ENCODE measurements around the gene TBC1D2.
"Not testable (repeated sequence)": the region's sequence is repeated elsewhere in the genome, so short reads cannot be mapped to it uniquely, and the experiment has no call there.

The TBC1D2 gene

GRCh38 chr9:98275159-98275558, 19.7 kb upstream of the TBC1D2 start:
- H3K4me2 ChIP-seq (ENCODE audit: low read depth, low read length, poor library complexity, severe bottlenecking), result no peak overlapping the region
- H3K27me3 ChIP-seq (ENCODE audit: low read length), result no peaks in the 10 kb centered on the region
- no peaks in the 10 kb centered on the region for H3F3A ChIP-seq (ENCODE audit: insufficient read depth)
- H3K9ac ChIP-seq (ENCODE audit: low read length), result no peak overlapping the region
- H3K79me2 ChIP-seq (ENCODE audit: insufficient read depth, low read length), result no peaks in the 10 kb centered on the region
- TF ChIP-seq CTCF (IDR thresholded peaks at IDR 0.05; ENCODE audit: insufficient read depth, low read length, poor library complexity, severe bottlenecking) (no peak), EZH2phosphoT487 (conservative IDR thresholded peaks at IDR 0.05; ENCODE audit: low read length) (no peak)
- H3K27ac ChIP-seq (ENCODE audit: low read depth, low read length), result no peak overlapping the region
- H3K9me3 ChIP-seq (ENCODE audit: insufficient read depth, low read length), result no peaks in the 10 kb centered on the region
- H3K9me2 ChIP-seq (replicated peaks; ENCODE audit: insufficient read depth, low read length), result no peaks in the 10 kb centered on the region
- H3K36me3 ChIP-seq (ENCODE audit: low read length), result no peaks in the 10 kb centered on the region
- H4K20me1 ChIP-seq (ENCODE audit: low read depth, low read length), result no peaks in the 10 kb centered on the region
- H2AFZ ChIP-seq (ENCODE audit: low read depth, low read length, severe bottlenecking), result no peak overlapping the region
- no peak overlapping the region for H3K4me3 ChIP-seq (ENCODE audit: insufficient read depth, low read length, poor library complexity, severe bottlenecking)

- H3K9ac ChIP-seq (ENCODE audit: low read length), result no peak overlapping the region
- H2AFZ ChIP-seq (ENCODE audit: low read depth, low read length, severe bottlenecking), result no peak overlapping the region
- no peak overlapping the region for H3K27ac ChIP-seq (ENCODE audit: low read depth, low read length)
- TF ChIP-seq EZH2phosphoT487 (conservative IDR thresholded peaks at IDR 0.05; ENCODE audit: low read length), result no peak
- TF ChIP-seq CTCF (IDR thresholded peaks at IDR 0.05; ENCODE audit: insufficient read depth, low read length, poor library complexity, severe bottlenecking), result no peak
- no peaks in the 10 kb centered on the region for H3K79me2 ChIP-seq (ENCODE audit: insufficient read depth, low read length)
- no peaks in the 10 kb centered on the region for H3F3A ChIP-seq (ENCODE audit: insufficient read depth)
- H3K4me3 ChIP-seq (ENCODE audit: insufficient read depth, low read length, poor library complexity, severe bottlenecking), result no peak overlapping the region
- H3K4me2 ChIP-seq (ENCODE audit: low read depth, low read length, poor library complexity, severe bottlenecking), result no peak overlapping the region
- no peaks in the 10 kb centered on the region for H3K36me3 ChIP-seq (ENCODE audit: low read length)
- no peaks in the 10 kb centered on the region for H4K20me1 ChIP-seq (ENCODE audit: low read depth, low read length)
- H3K27me3 ChIP-seq (ENCODE audit: low read length), result no peaks in the 10 kb centered on the region
- no peaks in the 10 kb centered on the region for H3K9me3 ChIP-seq (ENCODE audit: insufficient read depth, low read length)
- H3K9me2 ChIP-seq (replicated peaks; ENCODE audit: insufficient read depth, low read length), result no peaks in the 10 kb centered on the region
Measured at GRCh38 chr9:98272083-98272482, 16.6 kb upstream of the TBC1D2 start.

GRCh38 chr9:98271479-98271878, 16.0 kb upstream of the TBC1D2 start:
- Histone ChIP-seq H3K4me2 (ENCODE audit: low read depth, low read length, poor library complexity, severe bottlenecking) (no peak overlapping the region), H4K20me1 (ENCODE audit: low read depth, low read length) (no peaks in the 10 kb centered on the region)
- TF ChIP-seq CTCF (IDR thresholded peaks at IDR 0.05; ENCODE audit: insufficient read depth, low read length, poor library complexity, severe bottlenecking) (no peak), EZH2phosphoT487 (conservative IDR thresholded peaks at IDR 0.05; ENCODE audit: low read length) (no peak)

GRCh38 chr9:98270284-98270683, 14.8 kb upstream of the TBC1D2 start:
- H3K4me3 ChIP-seq (ENCODE audit: insufficient read depth, low read length, poor library complexity, severe bottlenecking); H3K9ac ChIP-seq (ENCODE audit: low read length); H3K4me2 ChIP-seq (ENCODE audit: low read depth, low read length, poor library complexity, severe bottlenecking); H3K27me3 ChIP-seq (ENCODE audit: low read length); H3F3A ChIP-seq (ENCODE audit: insufficient read depth); H3K36me3 ChIP-seq (ENCODE audit: low read length); H3K9me3 ChIP-seq (ENCODE audit: insufficient read depth, low read length); H4K20me1 ChIP-seq (ENCODE audit: low read depth, low read length); H3K27ac ChIP-seq (ENCODE audit: low read depth, low read length); H3K9me2 ChIP-seq (replicated peaks; ENCODE audit: insufficient read depth, low read length); H3K79me2 ChIP-seq (ENCODE audit: insufficient read depth, low read length); H2AFZ ChIP-seq (ENCODE audit: low read depth, low read length, severe bottlenecking): not testable (repeated sequence)

More at GRCh38 chr9:98271479-98271878, 16.0 kb upstream of the TBC1D2 start:
- Histone ChIP-seq H2AFZ (ENCODE audit: low read depth, low read length, severe bottlenecking) (no peak overlapping the region), H3K27me3 (ENCODE audit: low read length) (no peaks in the 10 kb centered on the region), H3K9me2 (replicated peaks; ENCODE audit: insufficient read depth, low read length) (no peaks in the 10 kb centered on the region), H3F3A (ENCODE audit: insufficient read depth) (no peaks in the 10 kb centered on the region), H3K36me3 (ENCODE audit: low read length) (no peaks in the 10 kb centered on the region), H3K27ac (ENCODE audit: low read depth, low read length) (no peak overlapping the region), H3K9ac (ENCODE audit: low read length) (no peak overlapping the region), H3K4me3 (ENCODE audit: insufficient read depth, low read length, poor library complexity, severe bottlenecking) (no peak overlapping the region), H3K79me2 (ENCODE audit: insufficient read depth, low read length) (no peaks in the 10 kb centered on the region), H3K9me3 (ENCODE audit: insufficient read depth, low read length) (no peaks in the 10 kb centered on the region)

- H3K4me3 ChIP-seq (ENCODE audit: insufficient read depth, low read length, poor library complexity, severe bottlenecking); H4K20me1 ChIP-seq (ENCODE audit: low read depth, low read length); H3K79me2 ChIP-seq (ENCODE audit: insufficient read depth, low read length); H3K27me3 ChIP-seq (ENCODE audit: low read length); H2AFZ ChIP-seq (ENCODE audit: low read depth, low read length, severe bottlenecking); H3K36me3 ChIP-seq (ENCODE audit: low read length); H3K4me2 ChIP-seq (ENCODE audit: low read depth, low read length, poor library complexity, severe bottlenecking); H3F3A ChIP-seq (ENCODE audit: insufficient read depth); H3K9ac ChIP-seq (ENCODE audit: low read length); H3K9me3 ChIP-seq (ENCODE audit: insufficient read depth, low read length); H3K9me2 ChIP-seq (replicated peaks; ENCODE audit: insufficient read depth, low read length); H3K27ac ChIP-seq (ENCODE audit: low read depth, low read length): not testable (repeated sequence)
Measured at GRCh38 chr9:98269652-98270051, 14.2 kb upstream of the TBC1D2 start.

GRCh38 chr9:98267556-98267955, 12.1 kb upstream of the TBC1D2 start:
- not testable (repeated sequence) for H3K4me3 ChIP-seq (ENCODE audit: insufficient read depth, low read length, poor library complexity, severe bottlenecking); H3K9me3 ChIP-seq (ENCODE audit: insufficient read depth, low read length); H3K9me2 ChIP-seq (replicated peaks; ENCODE audit: insufficient read depth, low read length); H3K27ac ChIP-seq (ENCODE audit: low read depth, low read length); H3K36me3 ChIP-seq (ENCODE audit: low read length); H3K27me3 ChIP-seq (ENCODE audit: low read length); H3F3A ChIP-seq (ENCODE audit: insufficient read depth); H2AFZ ChIP-seq (ENCODE audit: low read depth, low read length, severe bottlenecking); H3K9ac ChIP-seq (ENCODE audit: low read length); H3K4me2 ChIP-seq (ENCODE audit: low read depth, low read length, poor library complexity, severe bottlenecking); H4K20me1 ChIP-seq (ENCODE audit: low read depth, low read length); H3K79me2 ChIP-seq (ENCODE audit: insufficient read depth, low read length)

Data from SU-DHL-6 (cell line).